ENCODE measurements around the gene MGME1.

The MGME1 gene

DNA sequence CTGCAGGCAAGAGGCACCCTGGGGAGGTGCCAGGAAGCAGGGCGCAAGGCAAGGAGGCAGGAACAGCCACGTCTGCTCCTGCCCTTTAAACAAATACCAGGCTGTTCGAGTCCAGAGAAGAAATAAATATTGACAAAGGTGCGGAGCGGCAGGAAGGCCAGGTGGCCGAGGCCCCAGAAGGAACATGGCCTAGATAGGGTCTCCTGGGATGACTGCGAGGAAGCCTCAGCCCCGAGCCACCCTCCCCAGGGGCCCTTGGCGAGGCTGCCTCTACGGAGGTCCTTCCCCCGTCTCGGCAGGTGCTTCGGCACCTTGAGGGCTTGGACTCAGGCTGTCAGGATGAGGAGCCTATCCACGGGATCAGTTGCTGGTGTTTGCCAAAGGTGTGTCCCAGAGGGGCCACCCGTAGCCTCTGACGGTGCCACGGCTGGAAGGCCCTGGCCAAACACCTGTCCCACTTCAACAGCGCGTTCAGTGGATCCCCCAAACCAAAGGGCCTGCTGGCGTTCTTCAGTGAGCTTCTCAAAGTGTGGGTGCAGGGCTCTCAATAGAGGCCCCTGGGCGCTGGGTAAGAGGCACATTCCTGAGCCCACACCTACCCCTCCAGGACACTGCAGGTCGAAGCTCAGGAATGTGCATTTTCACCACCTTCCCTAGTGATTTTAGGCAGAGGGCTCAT, 40.0 kb upstream of the MGME1 start:
- H3K4me3 ChIP-seq (ENCODE audit: low read depth, low read length), result no peak overlapping the region
- TF ChIP-seq, protein P1, sequence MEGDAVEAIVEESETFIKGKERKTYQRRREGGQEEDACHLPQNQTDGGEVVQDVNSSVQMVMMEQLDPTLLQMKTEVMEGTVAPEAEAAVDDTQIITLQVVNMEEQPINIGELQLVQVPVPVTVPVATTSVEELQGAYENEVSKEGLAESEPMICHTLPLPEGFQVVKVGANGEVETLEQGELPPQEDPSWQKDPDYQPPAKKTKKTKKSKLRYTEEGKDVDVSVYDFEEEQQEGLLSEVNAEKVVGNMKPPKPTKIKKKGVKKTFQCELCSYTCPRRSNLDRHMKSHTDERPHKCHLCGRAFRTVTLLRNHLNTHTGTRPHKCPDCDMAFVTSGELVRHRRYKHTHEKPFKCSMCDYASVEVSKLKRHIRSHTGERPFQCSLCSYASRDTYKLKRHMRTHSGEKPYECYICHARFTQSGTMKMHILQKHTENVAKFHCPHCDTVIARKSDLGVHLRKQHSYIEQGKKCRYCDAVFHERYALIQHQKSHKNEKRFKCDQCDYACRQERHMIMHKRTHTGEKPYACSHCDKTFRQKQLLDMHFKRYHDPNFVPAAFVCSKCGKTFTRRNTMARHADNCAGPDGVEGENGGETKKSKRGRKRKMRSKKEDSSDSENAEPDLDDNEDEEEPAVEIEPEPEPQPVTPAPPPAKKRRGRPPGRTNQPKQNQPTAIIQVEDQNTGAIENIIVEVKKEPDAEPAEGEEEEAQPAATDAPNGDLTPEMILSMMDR (IDR thresholded peaks at IDR 0.05; ENCODE audit: control insufficient read depth, extremely low read depth, insufficient read depth), result no peak
- DNase-seq (ENCODE audit: low read depth), result peak; percentile 52

DNA sequence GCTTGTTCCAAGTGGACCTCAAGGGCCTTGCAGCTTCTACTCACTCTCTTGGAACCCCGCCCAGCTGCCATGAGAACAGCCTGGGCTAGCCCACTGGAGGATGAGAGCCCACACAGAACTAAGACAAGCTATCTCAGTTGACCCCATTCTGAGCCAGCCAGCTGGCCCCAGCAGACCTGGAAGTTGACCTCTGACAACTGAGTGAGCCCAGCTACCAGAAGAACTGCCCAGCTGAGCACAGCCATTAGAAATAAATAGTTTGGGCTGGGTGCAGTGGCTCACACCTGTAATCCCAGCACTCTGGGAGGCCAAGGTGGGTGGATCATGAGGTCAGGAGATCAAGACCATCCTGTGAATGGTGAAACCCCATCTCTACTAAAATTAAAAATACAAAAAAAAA, 37.3 kb upstream of the MGME1 start:
- TF ChIP-seq, protein P1 (IDR thresholded peaks at IDR 0.05; ENCODE audit: control insufficient read depth, extremely low read depth, insufficient read depth), result no peak
- no peak overlapping the region for H3K4me3 ChIP-seq (ENCODE audit: low read depth, low read length)
- DNase-seq (ENCODE audit: low read depth), result no peak

DNA sequence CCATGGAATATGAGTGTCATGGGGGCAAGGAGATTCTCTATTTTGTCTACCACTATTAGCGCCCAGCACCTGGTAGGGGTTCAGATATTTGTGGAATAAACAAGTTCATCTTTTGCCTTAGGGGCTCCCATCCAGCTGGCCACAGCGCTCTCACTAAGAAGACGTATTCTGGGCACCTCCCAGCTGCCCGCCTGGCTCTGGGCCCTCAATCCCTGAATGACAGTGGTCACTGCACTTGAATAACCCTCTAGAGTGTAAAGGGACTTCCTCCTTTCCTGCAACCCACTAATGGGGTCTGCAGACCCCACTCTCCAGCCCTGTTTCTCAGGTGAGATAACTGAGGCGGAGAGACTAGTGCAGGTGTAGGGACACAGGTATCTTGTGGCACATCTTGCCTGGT, 36.4 kb upstream of the MGME1 start:
- TF ChIP-seq, protein P1 (IDR thresholded peaks at IDR 0.05; ENCODE audit: control insufficient read depth, extremely low read depth, insufficient read depth), result no peak
- no peak for DNase-seq (ENCODE audit: low read depth)
- no peak overlapping the region for H3K4me3 ChIP-seq (ENCODE audit: low read depth, low read length)

DNA sequence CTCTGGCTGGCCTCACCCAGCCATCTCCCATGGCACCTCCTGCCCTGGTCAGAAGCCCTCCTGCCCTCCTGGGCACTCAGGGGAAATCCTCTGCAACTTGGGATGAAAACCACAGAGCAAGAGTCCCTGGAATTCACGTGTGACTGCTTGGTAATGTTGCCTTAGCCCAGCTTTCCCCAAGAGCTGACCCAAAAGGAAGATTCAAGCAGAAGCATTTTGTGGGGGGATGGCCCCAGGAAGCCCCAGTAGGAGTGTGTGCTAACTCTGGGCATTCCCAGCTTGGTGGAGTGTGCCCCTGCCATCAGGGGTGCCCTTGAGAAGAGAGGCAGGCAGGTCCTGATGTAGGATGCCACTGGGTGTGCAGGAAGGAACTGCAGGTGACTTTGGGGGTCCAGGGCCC, 35.7 kb upstream of the MGME1 start:
- DNase-seq (ENCODE audit: low read depth), result no peak
- TF ChIP-seq, protein P1 (IDR thresholded peaks at IDR 0.05; ENCODE audit: control insufficient read depth, extremely low read depth, insufficient read depth), result no peak
- H3K4me3 ChIP-seq (ENCODE audit: low read depth, low read length), result no peak overlapping the region

DNA sequence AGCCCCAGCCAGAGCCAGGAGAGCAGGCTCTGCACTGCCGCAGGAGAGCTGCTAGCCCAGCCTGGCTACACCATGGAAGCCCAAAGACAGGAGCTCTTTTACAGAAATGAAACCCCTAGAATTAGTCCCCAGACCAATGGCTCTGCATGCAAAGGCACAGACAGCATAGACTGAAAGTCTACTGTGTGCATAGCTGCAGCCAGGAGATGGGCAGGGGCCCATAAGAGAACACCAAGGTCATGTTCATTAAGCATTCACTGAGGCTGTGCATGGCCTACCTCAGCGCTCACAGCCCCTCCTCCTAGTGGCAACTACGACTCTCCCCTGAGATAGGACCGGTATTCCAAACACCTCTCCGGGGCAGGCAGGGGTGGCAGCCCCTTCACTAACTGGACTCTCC, 35.1 kb upstream of the MGME1 start:
- TF ChIP-seq, protein P1 (IDR thresholded peaks at IDR 0.05; ENCODE audit: control insufficient read depth, extremely low read depth, insufficient read depth), result no peak
- no peak overlapping the region for H3K4me3 ChIP-seq (ENCODE audit: low read depth, low read length)
- no peak for DNase-seq (ENCODE audit: low read depth)

DNA sequence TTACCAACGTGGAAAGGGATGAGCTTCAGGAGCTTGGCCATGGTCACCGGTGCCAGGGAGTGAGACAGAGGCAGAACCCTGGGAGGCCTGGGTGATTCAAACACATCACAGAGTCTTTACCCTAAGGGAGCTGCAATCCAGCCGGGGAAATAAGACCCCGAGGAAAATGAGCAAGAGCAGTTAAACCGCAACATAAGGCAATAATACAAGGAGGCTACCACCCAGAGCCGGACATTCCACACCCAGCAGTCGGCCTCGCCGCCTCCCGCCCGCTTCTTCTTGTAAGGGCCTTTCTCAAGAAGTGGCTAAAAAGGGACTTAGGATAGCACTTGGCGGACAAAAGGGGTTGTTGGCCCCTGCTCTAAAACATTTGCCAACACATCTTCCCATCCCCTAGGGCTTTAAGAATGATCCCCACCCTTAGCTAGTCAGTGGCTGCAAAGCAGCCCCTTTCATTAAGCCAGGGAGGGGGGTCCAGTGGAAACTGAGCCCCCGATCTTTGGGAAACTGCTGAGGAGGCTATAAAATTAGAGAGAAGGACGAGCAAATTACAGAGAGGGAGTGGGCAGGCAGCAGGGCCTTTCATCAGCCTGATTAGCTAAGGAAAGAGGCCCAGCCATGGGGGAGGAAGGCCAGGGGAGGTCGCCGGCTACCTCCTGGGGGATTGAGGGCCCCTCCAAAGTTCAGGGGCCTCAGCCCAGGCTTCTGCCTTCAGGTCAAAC, 34.5 kb upstream of the MGME1 start:
- no peak overlapping the region for H3K4me3 ChIP-seq (ENCODE audit: low read depth, low read length)
- no peak for DNase-seq (ENCODE audit: low read depth)
- TF ChIP-seq, protein P1 (IDR thresholded peaks at IDR 0.05; ENCODE audit: control insufficient read depth, extremely low read depth, insufficient read depth), result no peak

All from LNCaP clone FGC (cell line).